Inflammatory macrophage (primary cell): ENCODE results near the gene TGFB2.
"Not testable (repeated sequence)": the region's sequence is repeated elsewhere in the genome, so short reads cannot be mapped to it uniquely, and the experiment has no call there.

Source experiments
- DNase-seq, 2 donors: peaks; one replicate each; pipeline ENCODE4 v3.0.0-alpha.2; 2020 to 2022
- total RNA-seq, 18 experiments: gene quantifications; one replicate each; lab custom pipeline; 2026; ENCODE audit warnings: mixed read lengths in 6 of 18, inconsistent platforms in 2 of 18; lab: John Stamatoyannopoulos, UW

TGFB2 gene
- total RNA-seq, result 0 to 1.1 (median 0.41) reads per million in 18 experiments

GRCh38 chr1:218344814-218345672, at the start of gene TGFB2:
Gene TGFB2 (plus strand): TSS chr1:218345336. CDS start chr1:218346702, 1,366 bp downstream.
- peak; percentile 47 to 52 for DNase-seq

GRCh38 chr1:218296162-218296561, 49.0 kb upstream of the TGFB2 start:
- no peak for DNase-seq

GRCh38 chr1:218297461-218297860, 47.7 kb upstream of the TGFB2 start:
- no peak for DNase-seq

- DNase-seq, result no peak
Observed at GRCh38 chr1:218297867-218298266, 47.3 kb upstream of the TGFB2 start.

DNA sequence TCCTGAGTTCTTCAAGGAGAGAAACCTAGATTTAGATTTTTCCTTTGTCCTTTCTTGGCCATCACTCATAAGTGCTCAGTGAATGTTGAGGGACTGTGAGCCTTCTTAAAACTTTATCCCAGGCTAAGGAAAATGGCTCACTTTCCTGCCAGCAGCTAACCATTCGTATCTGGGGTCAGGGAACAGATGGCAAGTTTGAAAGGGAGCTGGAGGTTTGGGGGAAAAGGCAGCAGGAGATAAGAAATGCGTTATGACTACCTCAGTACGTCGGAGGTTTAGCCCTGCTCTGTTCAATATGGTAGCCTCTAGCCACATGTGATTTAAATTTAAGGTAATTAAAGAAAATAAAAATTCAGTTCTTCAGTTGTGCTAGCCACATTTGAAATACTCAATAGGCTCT, 46.7 kb upstream of the TGFB2 start:
- DNase-seq, result no peak

GRCh38 chr1:218299416-218299815, 45.7 kb upstream of the TGFB2 start:
- DNase-seq, result no peak

- DNase-seq, result no peak
Observed at GRCh38 chr1:218301217-218301616, 43.9 kb upstream of the TGFB2 start.

DNA sequence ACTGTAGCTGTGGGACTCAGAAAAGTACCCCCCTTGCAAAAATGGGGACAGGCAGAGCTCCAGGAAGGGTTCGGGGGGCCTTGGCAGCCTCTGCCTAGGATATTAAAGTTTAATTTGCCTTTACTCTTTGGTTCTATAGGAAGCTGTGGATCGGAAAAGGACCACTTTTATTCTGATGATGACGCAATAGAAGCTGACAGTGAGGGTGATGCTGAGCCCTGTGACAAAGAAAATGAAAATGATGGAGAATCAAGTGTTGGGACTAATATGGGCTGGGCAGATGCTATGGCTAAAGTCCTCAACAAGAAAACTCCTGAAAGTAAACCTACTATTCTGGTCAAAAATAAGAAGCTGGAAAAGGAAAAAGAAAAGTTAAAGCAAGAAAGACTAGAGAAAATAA, 43.0 kb upstream of the TGFB2 start:
- no peak for DNase-seq

DNA sequence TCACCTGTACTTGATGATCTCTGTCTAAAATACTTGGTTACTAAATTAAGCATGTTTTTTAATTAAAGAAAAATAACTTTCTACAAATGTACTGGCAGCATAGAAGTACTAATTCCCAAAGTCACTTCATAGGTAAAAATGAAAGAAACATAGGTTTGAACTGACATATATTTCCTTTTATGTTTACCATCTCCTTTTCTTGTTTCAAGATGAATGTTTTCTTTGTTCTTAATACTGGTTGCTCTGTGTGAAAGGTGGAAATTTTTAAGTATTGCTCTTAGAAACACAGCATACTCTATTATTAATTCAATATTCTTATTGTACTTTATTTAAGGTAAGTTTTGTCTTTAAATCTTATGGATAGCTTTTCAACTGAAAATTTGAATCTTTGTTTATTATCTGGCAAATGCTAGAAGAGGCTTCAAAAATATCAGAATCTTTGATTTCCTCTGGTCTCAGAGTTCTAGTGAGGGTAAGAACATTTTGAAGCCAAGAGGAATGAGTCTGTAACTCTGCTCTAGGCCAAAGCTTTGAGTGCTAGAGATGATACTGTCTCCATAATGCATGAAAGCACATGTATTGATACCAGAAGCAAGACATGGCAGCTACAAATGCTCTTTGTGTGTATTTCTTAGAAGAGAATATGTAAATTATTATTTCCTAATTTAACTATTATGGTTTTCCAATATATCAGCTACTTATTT, 41.8 kb upstream of the TGFB2 start:
- DNase-seq, result no peak

- DNase-seq, result no peak
Observed at GRCh38 chr1:218304281-218305039, 40.7 kb upstream of the TGFB2 start.

DNA sequence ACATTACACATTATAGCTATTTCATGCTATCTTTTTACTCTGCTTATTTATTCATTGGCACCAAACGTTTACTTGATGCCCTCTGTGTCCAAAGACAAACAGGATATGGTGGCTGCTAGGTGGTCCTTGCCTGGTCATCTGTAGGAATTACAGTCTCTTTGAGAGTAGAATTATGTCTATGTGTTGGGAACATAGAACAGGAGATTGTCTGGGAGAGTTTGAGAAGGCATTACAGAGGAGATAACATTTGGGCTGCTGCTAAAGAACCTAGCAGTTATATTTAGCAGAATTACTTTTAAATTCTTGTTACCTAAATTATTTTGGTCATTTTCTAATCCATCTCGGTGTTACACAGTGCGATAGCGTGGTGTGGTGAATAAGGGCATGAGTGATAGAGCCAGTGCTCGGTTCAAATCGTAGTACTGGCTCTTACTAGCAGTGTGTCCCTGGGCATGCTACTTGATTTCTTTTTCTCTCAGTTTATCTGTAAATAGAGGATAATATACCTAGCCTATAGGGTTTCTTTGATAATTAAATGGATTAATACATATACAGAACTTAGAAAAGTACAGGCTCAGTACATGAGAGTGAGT, 39.6 kb upstream of the TGFB2 start:
- no peak for DNase-seq

DNA sequence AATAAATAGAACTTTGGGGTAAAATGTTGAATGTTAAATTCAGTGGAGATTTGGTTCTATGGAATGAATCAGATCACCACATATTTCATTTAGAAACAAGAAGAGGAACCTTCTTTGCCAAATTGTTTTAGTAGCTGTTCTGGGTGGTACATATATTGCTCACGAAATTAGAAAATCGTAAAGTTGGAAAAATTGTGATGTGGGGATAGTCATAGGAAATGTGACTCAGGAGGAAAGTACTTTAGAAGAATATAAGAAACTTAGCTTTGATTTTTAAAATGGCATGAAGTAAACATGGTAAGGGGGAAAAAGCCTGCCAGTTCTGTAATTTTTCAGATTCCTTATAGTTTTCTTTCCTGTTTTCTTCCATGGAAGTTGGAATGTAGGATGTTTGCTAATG, 32.6 kb upstream of the TGFB2 start:
- no peak for DNase-seq

- DNase-seq, result no peak
Observed at GRCh38 chr1:218314316-218314715, 30.8 kb upstream of the TGFB2 start.

- no peak for DNase-seq
Observed at GRCh38 chr1:218315638-218316037, 29.5 kb upstream of the TGFB2 start.

- no peak for DNase-seq
Observed at GRCh38 chr1:218317061-218317460, 28.1 kb upstream of the TGFB2 start.

- not testable (repeated sequence) for DNase-seq
Observed at GRCh38 chr1:218320182-218320581, 25.0 kb upstream of the TGFB2 start.

- DNase-seq, result no peak
Observed at GRCh38 chr1:218322762-218323161, 22.4 kb upstream of the TGFB2 start.

DNA sequence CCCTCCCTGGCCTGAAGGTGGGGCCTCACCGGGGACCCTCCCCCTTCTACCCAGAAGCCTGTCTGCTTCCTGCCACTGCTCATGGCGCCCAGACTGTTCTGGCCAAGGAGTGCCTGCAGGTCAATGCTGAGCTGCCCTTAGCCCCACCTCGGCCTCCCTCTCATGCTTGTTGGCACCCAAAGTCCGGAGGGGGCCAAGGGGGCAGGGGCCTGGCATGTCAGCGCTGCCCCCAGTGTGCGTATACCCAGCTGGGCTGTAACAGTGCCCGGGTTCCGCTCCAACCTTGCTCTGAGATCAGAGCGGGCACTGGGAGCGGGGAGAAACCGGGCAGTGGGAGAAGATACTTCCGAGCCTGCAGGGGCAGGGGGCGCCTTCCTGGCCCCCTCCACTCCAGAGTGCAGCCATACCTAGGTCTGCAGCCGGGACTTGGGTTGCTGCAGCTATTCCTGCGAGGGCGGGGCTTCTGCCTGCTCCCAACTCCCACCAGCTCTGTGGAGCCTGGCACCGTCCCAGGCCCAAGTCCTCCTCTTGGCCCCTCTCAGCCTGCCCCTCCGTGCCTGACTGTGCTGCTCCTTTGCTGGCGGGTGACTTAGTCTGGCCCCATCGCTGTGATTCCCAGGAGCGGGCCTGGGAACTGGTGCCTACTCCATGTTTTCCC, 21.4 kb upstream of the TGFB2 start:
- no peak for DNase-seq

DNA sequence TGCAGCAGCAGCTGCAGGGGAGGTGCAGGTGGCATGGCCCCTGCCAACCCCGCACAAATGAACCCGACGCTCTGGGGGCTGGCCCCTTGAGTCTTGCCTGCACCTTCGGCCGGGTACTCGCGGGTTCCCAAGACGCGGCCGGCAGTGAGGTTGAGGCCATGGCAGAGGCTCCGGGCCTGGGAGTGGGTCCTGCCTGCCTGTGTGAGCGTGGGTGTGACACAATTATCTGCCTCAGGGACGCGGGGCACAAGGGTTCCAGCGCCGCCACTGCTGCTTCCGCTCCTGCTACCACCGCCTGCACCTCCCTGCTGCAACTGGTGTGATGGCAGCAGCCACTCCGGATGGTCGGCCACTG, 20.9 kb upstream of the TGFB2 start:
- DNase-seq, result no peak

- DNase-seq, result no peak
Observed at GRCh38 chr1:218328769-218329168, 16.4 kb upstream of the TGFB2 start.

GRCh38 chr1:218330043-218330623, 15.0 kb upstream of the TGFB2 start:
- peak in 1 of 2 donors; percentile 22 for DNase-seq

GRCh38 chr1:218332416-218332815, 12.7 kb upstream of the TGFB2 start:
- no peak for DNase-seq
